Measurements from ENCODE around the gene MASP1.

MASP1 gene

DNA sequence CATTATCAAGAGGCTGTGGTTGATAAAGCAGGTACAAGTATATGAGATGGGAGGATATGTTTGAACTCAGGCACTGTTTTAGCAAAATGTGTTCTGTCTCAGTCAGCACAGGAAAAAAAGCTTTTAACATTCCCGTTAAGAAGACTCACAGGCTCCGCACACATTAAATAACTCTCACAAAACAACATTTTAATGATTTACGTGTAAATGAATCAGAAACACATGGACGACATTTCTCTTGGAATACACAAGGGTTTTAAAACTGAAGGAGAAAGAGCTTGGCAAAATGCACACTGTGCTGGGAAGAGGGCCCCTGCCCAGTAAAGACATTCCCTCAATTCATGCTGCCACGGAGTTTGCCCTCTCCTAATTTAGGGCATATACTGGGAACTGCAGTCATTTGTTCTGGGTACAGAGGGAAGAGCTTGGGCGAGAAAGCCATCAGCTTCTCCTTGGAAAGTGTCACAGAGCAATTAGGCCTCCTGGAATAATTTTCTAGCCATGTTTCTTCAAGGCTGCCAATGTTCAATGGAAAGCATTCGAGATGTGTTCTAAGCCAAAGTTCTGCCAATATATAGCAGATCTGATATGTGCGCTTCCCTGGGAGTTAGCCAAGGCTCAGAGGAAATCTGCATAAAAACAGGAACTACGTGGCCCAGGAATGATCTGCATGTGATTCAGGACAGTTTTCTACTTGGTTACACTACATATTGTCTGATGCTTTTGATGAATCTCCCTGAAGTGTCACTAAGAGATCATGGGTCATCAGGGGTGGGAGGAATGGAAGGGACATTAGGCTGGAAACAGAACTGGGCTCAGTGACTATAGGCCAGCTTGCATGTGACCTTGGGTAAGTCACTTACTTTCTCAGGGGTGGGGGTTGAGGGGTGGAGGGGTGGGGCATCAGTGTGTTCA is 2.2 kb upstream of the MASP1 start:
- no peak for DNase-seq (ENCODE audit: low spot score)

DNA sequence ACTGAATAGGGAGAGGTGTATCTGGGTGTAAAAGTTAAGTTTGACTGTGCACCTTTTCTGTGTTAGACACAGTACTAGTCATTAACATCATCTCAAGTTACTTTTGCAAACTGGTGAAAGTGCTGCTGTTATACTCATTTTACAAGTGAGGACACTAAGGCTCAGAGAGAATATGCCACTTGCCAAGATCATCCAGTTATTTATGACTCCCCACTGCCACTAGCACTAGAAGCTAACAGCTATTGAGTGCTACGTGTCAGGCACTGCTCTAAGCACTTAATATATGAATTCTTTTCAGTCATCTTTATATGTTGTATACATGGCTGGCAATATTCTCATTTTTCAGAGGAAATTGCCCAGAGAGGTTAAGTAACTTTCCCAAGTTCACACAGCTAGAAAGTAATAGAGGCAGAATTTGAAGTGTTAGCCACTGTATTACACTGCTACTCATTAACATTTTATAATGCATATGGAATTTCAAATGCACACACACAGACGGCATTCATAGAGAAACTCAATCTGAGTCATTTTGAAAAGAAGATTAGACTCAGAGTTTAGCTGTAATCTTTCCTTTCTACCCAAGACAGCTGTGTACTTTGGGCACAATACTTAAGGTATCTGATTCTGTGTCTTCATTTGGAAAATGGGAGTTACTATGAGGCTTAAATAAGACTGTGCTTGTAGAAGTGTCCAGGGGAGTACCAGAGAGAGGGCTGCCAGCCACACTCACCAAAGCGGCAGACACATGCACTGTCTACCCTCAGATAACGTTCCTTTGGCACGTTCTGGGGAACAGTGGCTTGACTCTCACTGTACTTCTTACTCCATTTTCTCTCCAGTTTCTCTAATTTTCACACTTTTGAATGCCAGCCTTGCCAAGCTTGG is 1.3 kb upstream of the MASP1 start:
- peak; percentile 41 for DNase-seq (ENCODE audit: low spot score)

DNA sequence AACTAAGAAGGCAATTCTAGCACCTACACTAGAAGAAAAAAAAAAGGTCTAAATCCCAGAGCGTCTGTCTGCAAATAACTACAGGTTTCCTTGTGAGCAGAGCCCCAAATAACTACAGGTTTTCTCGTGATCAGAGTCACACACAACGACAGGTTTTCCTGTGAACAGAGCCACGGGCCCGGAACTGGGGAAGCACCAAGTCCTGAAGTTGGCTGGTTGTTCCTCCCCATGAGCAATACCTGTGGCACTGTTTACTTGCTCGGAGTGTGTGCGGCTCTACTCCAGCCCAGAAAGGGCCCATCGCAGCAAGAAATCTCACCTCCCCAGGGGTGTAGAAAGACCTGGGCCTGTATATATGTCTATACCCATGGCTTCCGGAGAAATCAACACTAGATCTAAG is 644 bp upstream of the MASP1 start:
- no peak for DNase-seq (ENCODE audit: low spot score)

DNA sequence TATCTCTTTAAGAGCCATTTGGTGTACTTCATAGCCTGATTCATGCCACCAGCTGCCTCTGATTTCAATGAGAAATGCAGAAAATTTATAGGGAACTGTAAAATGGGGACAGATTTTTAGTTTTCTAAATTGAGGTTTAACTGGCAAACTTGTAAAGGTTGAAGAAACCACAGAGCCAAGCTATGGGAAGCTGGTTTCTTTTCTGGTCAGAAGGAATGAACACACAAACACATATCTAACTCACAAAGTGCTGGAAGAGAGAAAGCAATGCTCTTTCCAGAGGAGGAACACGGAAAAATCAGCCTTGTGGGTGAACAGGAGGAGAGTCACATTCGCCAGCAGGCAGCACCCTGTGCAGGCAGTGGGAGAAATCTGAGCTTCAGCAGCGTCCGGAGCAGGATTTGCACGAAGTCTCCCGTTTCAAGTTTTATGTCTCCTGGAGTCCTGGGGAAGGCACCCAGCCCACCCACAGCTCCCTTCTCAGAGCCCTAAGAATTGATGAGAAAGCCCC is 481 bp downstream of the MASP1 start:
- no peak for DNase-seq (ENCODE audit: low spot score)

DNA sequence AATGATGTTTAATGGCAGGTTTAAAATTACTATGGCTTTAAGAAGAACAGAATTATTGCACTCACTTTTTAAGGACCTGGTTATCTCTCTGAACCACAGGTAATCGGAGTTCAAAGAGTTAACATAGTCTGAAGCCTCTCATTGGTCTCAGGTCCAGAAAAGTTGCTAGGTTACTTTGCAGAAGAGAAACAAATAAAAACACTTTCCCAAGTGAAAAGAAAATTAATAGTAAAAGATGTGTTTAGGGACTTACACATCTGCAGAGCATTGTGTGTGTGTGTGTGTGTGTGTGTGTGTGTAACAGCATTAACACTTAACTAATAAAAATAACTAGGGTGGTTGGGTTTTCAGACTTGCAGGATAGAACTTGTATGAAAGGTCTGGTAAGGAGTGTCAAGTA is 1.0 kb downstream of the MASP1 start:
- DNase-seq (ENCODE audit: low spot score) = no peak

DNA sequence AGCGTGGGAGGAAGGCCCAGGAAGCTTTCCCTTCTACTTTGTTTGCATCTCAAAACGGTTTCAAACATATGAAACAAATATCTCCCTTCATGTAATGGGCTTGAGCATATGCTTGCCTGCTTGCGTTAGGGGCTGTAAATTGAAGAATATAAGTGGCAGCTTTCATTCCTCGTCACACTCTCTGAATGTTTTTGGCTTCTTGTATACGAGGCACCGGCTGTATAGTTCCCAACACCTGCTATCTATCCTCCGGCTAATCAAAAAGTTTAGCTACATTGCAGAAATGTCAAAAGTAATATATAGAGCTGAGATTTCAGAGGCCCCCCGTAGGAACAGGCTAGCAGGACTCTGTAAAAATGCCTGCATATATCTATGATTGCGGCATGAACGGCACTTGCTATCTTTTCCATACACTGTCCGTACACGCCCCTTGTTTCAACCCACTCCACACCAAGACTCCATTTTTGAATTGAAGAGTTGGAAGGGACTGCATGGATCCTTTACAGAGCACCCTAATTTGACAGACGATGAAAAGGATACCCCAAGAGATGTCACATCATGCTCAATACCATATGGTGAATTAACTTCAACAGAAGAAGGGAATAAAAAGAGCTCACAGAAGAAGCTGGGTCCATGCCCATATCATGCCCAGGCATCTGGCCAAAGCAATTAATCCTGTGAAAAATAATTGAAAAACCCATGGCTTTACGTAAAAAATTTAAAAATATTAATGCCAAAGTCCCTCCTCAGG is 2.5 kb downstream of the MASP1 start:
- DNase-seq (ENCODE audit: low spot score) = no peak

DNA sequence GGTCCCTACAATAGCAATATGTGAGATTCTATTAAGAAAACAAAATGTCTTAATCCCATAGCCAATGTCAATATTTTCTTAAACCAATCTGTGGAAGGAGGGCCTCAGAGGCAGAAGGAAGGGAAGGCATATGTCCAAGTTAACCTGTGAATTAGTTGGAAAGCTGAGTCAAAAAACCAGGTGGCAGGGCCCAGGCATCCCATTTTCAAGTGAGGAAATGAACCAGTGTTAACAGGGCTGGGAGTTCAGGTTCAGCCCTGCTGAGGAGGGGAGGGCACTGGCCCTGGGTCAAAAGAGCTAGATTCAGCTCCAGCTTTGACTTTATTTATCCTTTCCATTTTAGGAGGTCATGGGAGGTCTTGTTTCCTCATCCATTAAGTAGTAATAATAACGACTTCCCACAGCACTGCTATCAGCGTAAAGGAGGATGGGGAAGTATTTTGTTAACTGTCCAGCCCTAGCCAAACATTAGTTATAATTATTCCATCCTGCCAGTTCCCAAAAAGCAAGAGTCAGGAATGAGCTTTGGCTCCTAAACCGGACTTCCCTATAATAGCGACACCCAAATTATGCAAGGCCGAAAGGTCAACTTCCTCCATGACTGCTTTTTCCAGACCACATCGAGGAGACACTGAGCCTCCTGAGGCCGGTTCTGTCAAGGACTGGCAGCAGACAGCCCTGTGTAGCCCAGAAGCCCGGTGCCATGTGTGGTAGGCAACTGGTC is 3.2 kb downstream of the MASP1 start:
- no peak for DNase-seq (ENCODE audit: low spot score)

DNA sequence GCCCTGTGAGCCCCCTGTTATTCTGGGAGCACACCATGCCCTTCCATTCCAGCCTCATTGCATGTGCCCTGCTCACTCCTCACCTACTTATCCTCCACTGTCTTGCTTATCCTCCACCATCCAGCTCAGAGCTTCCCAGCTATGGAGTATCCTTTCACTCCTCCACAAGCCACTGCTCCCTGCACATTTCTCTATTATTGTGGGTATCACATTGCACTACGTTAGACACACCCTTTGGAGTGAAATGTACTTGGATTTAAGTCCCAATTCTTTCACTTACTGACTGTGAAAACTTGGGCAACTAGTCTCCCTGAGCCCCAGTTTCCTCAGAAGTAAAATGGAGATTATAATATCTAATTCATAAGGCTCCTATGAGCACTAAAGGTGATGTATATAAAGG is 4.3 kb downstream of the MASP1 start:
- no peak for DNase-seq (ENCODE audit: low spot score)

DNA sequence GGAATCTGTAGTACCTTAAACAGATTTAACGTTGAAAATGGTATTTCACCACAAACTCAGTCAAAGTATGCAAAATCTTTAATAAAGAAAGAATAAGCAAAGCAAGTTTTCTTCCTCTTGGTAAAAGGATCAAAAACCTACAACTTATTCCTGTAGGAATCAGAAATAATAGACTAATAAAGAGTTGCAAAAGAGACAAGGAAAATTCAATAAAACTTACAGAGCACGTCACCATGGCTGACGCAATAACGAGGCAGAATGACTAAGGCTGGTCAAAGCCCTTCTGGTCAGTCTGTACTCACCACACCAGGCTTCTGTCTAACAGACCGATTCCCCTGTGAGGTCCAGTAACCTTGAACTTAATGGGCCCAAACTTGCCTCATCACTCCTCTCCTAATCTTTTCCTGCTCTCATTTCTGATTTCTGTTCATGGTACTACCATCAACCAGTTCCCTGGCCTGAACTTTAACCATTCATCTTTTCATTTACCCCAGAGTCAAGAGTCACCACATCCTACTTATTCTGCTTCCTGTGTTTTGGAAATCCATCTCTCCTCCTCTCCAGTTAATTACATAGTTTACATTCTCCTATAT is 5.0 kb downstream of the MASP1 start:
- DNase-seq (ENCODE audit: low spot score) = no peak

DNA sequence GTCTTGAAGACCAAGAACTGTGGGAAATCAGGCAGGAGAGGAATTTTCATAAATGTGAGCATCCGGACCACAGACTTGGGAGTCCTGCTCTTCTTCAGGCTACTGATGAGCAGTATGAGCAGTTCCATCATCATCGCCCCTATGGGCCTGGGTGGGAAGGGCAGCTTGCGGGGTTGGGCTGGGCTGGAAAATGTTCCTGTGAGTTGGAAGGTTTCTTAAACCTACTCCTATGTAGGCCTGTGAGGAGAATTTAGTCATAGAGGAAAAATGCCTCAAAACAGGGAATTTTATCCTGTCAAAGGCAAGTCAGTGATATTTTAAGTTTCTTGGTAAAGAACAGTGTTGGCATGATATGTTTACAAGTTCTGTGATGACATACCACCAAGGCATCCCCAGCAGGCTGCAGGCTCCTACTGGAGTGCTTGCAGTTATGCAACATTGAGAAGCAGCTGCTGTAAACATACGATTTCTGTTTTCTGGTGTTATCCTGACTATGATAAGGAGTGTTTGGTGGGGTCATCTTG is 10.3 kb downstream of the MASP1 start:
- DNase-seq (ENCODE audit: low spot score) = no peak

DNA sequence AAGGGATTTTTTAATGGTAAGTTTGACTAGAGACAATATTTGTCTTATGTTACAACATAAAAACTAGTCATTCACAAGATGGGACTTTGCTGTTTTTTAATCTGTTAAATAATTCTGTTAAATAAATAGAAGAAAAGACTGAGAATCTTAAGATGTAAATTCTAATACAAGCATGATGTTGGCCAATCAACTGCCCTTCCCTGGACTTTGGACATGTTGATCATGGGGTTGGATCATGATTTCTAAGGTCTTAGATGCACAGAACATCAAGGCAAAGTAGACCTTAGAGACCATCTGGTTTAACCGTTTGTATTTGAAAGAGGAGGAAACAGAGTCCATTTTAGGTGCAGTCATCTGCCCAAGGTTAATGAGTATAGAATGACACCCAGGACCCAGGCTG is 10.9 kb downstream of the MASP1 start:
- no peak for DNase-seq (ENCODE audit: low spot score)

DNA sequence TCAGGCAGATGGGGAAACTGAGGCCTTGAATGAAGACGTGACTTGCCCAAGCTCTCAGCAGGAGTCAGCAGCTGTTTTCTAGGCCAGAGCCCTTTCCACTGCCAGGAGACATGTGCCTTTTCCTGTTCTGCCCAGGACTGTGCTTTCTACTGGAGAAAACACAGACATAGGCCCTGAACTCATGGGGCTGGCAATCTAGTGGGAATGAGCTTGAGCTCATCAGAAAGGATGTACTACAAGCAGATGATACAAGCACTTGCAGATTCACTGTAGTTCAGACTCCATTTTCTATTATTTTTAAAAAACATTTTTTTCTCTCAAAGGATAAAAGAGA is 14.4 kb downstream of the MASP1 start:
- DNase-seq (ENCODE audit: low spot score) = no peak

DNA sequence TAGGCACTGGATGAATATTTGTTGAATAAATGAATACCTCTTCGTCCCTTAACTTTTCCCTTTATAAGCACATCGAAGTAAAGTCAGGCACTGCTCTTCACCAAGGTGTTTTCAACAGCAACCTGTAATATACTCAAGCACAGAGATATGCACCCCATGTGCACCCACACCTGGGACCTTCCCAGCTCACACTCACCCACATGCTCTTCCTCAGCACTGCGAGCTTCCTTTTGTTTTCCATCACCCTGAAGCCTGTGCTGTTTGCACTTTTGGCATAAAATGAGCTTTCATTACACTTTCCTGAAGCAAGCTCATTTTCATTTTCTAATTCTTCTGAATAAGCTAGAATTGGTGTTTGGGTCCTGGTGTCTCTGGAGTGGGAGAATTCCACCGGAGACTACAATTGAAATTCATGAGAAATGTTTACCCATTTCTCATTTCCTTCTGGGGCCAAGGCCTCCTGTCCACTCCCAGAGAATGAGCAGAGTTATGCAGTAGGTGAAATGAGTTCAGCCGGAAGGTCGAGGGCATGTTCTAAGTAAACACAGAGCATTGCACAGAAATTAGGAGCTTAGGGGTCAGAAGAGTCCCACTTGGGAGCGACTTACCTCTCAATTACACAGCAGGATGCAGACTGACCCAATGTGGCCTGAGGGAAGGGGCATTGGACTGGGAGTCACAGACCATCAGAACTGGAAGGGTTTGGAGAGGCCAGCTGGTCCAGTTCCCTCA is 15.0 kb downstream of the MASP1 start:
- no peak for DNase-seq (ENCODE audit: low spot score)

DNA sequence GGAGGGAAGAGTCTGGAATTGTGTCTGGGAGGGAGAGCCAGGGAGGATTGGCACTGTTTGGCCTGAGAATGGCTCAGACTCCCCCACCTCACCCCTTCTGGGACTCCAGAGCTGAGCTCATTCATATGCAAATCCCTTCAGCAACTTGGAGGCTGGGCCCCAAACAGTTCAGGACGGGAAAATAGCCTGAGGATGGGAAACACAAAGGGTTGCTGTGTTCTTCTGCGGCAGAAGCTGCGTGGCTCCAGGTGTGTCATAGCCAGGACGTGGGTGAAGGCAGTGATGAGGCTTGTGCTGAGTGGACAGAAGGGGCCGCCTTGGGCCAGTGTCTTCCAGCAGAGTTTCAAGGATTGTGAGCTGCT is 16.6 kb downstream of the MASP1 start:
- DNase-seq (ENCODE audit: low spot score) = no peak

DNA sequence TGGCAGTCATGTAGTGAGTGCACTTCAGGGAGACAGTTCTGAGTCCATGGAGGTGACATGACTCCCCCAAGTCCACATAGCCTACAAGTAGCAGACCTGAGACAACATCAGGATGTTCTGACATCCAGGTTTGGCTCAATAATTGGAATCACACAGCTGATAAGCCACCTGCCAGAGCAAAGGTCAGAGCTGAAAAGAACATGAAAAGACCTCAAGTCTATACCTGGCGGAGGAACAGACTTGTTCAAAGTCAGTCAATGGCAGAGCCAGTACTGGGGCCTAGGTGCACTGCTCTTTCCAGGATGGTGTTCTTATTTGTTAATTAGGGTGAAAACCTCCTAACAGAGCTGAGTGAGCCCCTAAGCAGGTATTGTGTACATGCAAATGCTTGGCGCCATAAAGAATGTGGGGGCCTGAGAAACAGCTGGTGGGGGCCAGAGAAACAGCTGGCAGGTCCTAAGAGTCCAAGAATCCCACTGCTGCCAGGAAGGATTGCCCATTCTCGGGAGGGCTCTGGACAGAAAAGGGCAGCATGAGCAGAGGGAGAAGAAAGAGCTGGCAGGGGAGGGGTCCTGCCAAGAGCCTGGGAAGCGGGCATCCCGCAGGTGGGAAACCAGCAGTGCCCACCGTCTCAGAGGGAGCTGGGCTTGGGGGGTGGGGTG is 17.1 kb downstream of the MASP1 start:
- no peak for DNase-seq (ENCODE audit: low spot score)

DNA sequence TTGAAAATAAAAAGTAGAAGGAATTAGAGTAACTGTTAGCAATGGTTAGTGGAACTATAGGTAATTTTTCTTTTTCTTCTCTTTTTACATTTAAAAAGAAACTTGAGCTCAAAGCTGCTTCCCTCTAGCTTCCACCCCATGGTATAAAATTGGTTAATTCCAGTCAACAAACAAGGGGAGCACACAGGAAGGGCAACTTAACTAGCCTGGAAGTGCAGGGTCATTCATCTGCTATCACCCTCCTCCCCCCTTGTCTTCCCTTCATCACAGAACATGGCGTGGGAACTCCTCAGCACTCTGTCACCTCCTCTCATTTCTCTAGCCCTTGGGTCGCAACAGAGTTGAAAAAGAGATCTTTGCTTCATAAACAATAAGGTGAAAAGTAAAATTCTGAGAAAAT is 20.0 kb downstream of the MASP1 start:
- no peak for DNase-seq (ENCODE audit: low spot score)

DNA sequence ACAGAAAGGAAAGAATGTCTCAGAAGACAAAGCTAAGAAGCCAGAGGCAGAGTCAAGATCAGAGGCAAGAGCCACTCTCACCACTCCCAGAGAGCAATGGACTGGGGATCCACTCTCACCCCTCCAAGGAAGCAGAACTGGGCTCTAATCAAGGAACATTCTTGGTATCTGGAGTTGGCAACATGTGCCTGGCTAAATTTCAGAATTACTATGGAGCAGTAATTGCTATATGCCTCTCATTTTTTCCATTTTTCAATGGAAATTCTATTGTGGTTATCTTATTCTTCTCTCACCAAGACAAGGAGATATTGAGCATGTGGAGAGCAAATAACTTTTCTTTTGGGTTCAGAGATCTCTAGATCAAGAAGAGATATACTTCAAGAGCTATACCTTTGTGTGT is 22.1 kb downstream of the MASP1 start:
- DNase-seq (ENCODE audit: low spot score) = no peak

DNA sequence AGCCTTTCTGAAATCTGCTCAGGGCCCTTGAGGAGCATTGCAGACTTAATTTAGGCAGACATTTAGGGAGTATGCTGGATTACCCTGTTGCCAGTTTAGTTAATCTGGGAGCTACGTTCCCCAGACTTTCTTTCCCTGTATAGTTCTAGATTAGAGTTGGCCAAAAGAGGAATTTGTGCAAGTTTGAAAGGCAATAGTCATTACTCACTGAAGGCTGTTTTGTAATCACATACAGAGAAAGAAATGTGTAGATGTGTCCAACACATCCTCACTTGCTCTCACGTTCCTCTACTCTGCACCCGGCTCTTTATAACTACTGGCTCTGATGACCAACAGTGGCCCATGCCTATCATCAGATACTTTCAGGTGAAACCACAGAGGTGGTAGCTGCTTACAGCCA is 24.2 kb downstream of the MASP1 start:
- DNase-seq (ENCODE audit: low spot score) = no peak

DNA sequence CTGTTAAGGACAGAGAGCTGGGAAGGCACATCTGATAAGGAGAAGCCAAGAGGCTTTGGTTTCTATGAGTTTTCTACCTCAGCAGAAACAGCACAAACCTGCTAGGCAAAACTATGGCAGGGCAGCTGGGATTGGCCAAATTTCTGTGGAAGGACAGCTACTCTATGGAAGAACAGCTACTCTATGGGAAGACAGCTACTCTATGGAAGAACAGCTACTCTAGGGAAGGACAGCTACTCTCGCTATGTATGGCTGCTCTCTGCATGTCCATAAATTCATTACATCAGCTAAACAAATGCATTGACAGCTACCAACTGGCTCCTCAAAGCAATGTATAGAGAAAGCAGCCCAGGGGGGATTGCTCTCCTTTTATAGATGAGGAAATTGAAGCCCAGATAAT is 24.8 kb downstream of the MASP1 start:
- DNase-seq (ENCODE audit: low spot score) = no peak

DNA sequence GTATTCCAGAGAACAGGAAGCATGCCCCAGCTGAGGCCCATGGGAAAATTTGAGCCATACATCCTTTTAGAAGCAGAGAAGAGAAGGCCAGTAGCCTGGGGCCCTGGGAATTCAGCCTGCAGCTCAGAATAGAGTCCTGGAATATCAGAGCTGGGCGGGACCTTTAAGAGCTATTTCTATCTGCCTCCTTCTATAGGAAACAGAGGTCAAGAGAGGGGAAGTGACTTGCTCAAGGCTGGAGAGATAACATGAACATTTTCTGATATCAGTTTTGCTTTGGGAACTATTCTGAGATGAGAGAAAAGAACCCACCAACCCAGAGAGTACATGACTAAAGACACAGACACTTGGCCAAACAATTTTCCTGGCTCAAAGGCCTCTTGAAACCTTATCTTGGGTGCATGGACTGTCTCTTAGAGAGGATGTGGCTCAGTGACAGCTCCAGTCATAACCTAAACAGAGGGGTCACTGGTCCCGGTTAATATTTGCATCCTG is 26.0 kb downstream of the MASP1 start:
- no peak for DNase-seq (ENCODE audit: low spot score)

All from activated CD4-positive, alpha-beta T cell treated with anti-CD3 and anti-CD28 coated beads, Interleukin-2, Interleukin-4, amounts not matched to agents 100 ng/mL and 50 ng/mL, durations not matched to agents 16 hours and 8 hours (primary cell).